HG03066 (cell line): ENCODE data around the gene PKD1L1.
"Not testable (repeated sequence)": the region's sequence is repeated elsewhere in the genome, so short reads cannot be mapped to it uniquely, and the experiment has no call there.

ENCODE experiments used
- ATAC-seq: cut with Tn5 transposase; IDR thresholded peaks from one replicate; pipeline ENCODE4 v1.9.1; 2021; ENCODE audit warnings: low read depth; ENCODE audit not compliant: unreplicated experiment

PKD1L1 gene

DNA sequence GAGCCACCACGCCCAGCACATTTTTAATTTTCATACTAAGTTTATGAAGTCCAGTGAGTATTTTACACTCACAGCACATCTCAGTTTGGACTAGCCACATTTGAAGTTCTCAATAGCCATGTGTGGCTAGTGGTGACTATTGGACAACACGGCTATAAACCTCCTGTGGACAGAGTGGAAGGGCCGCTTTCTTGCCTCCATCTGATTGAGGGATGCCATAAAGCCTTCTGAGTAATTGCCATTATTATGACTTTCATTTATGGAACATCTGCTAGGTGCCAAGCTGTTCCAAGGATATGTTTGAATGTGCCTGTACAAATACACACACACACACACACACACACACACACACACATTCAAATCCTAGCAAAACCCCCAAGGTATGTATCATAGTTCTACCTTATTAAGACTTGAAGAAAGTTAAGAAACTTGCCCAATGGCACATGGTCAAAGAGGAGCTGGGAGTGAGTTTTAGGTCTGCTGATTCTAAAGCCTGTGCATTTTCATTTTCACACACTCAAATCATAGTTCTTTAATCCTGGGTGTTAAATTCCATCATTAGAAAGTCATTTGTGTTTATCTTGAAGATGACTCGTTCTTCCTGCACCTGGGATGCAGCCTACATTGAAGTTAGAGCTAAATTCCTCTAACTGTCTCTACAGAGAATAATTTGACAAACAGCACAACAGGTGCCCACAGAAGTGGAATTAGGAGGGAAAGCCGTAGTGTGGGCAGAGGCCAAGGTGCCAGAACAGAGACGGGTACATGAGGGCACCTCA lies 143.3 kb downstream of the PKD1L1 start:
- no peak for ATAC-seq

- no peak for ATAC-seq
Observed at GRCh38 chr7:47803846-47804245, 144.4 kb downstream of the PKD1L1 start.

DNA sequence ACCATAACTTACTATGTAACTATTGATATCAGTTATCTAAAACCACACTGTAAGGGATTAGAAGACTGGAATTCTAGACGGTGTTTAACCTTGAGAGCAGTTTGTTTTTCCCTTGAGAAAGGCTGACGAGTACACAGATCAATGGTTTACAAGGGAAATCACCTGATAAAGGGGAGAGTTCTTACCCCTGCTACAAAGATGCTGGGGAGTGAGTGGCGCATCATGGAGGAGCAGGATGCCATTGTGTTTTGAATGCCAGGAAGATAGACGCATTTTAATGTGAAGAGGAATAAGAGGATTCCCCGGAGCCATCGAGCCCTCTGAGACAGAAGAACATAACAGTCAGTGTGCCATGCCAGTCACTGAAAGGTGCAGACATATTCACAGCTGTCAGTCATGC lies 145.2 kb downstream of the PKD1L1 start:
- no peak for ATAC-seq

GRCh38 chr7:47801423-47801822 lies 146.8 kb downstream of the PKD1L1 start:
- ATAC-seq: no peak

GRCh38 chr7:47799524-47799923 lies 148.7 kb downstream of the PKD1L1 start:
- no peak for ATAC-seq

GRCh38 chr7:47796347-47796746 lies 151.9 kb downstream of the PKD1L1 start:
- no peak for ATAC-seq

GRCh38 chr7:47795631-47796030 lies 152.6 kb downstream of the PKD1L1 start:
- ATAC-seq: no peak

GRCh38 chr7:47795126-47795525 lies 153.1 kb downstream of the PKD1L1 start:
- not testable (repeated sequence) for ATAC-seq

GRCh38 chr7:47794016-47794415 lies 154.2 kb downstream of the PKD1L1 start:
- no peak for ATAC-seq

GRCh38 chr7:47793186-47793585 lies 155.1 kb downstream of the PKD1L1 start:
- not testable (repeated sequence) for ATAC-seq

DNA sequence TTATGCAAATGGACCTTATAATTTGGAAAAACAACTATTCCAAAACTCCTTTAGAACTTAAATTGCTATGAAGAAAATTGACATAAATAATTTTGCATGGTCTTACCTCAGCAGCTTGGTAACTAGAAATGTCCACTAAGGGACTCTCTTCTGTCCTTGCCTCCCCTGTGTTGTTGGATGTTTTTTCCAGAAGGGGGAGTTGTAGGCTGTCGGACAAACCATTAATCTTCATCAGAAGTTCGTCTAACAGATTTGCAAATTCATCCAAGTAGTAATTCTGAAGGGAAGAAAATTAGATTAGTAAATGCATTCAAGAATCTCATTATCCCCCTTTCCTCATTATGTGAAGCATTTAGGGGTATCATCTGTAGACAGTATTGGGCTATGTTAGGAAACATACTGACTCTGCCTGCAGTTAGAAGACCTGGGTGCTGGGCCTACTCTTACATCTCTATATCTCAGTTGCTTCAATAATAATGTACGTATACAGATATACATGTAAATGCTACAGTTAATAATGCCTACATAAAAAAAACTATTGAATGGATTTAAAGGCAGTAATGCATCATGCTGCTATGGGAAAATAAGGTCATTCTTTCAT lies 155.6 kb downstream of the PKD1L1 start:
- ATAC-seq: no peak

GRCh38 chr7:47791682-47792081 lies 156.6 kb downstream of the PKD1L1 start:
- no peak for ATAC-seq

GRCh38 chr7:47788083-47788482 lies 160.2 kb downstream of the PKD1L1 start:
- ATAC-seq: no peak

DNA sequence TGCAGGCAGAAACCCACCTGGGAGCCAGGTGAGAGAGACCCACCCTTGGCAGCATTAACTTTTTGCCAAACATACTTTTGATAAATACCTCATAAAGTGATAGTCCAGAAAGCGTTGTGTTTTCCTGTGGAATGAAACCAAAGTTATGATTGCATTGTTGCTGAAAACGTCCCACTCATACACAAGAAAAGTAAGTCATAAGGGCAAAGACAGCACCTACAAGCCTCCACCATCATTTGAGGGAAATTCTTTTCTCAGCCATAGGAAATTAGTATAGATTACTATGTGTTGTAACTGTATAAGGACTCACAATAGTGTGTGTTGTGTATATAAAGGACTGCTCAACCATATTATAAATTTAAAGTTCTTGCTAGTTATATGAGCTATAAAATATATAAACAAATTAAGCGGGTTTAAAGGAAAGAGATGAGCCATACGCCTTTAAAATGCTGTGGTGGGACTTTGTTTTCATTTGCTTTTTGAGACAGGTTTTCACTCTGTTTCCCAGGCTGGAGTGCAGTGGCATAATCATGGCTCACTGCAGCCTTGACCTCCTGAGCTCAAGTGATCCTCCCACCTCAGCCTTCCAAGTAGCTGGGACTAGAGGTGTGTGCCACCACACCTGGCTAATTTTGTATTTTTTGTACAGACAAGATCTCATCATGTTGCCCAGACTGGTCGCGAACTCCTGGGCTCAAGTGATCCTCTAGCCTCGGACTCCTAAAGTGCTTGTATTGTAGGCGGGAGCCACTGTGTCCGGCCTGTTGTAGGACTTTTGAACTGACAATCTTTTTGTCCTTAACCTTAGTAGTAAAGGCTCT lies 160.8 kb downstream of the PKD1L1 start:
- no peak for ATAC-seq

DNA sequence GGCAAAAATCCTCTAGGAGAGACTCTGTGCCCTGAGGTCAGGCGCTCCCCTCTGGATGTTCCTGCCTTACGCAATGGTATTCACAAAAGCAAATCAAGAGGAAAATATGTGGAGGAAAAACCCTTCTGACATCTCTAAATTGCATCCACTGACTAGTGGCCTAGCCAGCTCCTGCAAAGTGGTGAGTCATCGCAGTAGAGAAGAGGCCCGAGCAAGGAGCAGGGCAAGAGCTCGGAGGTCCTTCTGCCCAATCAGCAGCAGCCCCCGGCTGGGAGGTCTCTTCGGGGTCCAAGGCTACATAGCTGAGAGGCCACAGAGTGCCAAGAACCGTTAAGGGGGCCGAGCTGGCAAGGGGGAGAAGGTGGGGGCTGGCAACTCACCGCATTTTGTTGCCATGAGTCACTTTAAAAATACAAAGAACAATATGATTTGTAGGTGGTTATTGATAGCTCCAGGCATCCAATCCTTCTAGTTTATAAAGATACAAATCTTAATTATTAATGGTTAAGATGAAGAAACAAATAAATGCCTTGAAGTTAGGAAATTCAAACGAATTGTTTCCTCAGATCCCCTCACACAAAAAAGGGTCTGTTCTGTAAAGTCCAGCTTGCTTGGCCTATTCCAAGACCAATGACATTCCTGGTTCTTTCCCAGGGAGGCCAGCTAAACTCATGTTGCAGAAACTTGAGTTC lies 161.6 kb downstream of the PKD1L1 start:
- ATAC-seq: no peak

GRCh38 chr7:47785923-47786556 lies 162.2 kb downstream of the PKD1L1 start:
- no peak for ATAC-seq

DNA sequence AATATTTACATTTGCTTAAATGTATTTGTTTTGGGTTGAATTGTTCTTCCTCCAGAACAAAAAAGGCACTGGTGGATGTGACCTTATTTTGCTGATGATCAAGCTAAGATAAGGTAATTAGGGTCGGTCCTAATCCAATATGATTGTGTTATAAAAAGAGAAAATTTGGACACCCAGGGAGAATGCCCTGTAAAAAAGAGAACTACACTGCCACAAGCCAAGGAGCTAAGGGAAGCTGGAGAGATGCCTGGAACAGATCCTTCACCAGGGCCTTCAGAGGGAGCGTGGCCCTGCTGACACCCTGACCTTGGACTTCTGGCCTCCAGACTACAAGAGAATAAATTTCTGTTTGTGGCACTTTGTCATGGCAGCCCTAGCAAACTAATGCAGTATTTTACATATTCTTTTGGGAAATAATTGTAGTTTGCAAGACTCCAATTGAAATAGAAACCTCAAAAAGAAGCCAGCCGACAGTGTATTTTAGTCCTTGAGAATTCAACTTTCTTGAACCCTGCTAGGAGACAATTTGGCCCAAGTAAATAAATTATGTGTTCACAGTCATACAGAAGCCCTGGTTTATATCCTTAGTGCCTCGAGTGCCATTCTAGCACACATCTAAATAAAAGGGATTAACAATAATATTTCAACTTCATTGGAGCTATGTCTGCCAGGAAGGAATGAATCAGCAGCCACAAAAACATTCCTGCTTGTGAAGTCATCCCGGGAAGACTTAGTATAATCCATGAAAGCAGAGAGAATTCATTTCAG lies 164.6 kb downstream of the PKD1L1 start:
- no peak for ATAC-seq

DNA sequence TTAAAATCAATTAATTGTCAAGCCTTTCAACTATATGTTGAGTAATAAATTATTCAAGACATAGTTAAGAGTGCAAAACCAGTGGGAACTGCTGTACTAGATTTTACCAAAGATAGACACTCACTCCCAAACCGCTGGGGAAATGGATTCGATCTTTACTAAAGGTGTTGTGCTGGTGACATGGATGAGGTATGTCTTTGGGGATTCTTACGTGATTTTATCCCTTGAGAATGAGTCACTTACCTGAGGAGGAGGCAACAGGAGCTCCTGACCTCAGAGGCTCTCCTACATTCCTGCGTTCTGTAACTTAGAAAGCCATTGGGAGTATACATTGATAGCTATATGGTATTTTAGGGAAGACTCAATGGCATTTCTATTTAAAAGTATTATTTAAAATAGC lies 165.5 kb downstream of the PKD1L1 start:
- ATAC-seq: no peak

GRCh38 chr7:47782022-47782421 lies 166.2 kb downstream of the PKD1L1 start:
- no peak for ATAC-seq

DNA sequence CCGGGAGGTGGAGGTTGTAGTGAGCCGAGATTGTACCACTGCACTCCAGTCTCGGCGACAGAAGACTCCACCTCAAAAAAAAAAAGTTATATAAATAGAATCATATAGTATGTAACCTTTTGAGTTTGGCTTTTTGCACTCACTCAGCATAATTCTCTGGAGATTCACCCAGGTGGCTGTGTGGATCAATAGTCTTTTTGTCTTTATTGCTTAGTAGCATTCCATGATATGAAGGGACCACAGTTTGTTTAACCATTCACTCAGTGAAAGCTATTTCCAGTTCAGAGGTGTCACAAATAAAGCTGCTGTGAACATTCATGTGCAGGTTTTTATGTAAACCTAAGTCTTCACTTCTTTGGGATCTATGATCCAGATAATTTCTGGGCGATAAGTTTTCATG lies 167.7 kb downstream of the PKD1L1 start:
- ATAC-seq: no peak
